ENCODE measurements around the gene SIGLEC7.
A peak's percentile ranks its signal among the peaks of the same experiment; 100 is the strongest.
"Not testable (repeated sequence)": the region's sequence is repeated elsewhere in the genome, so short reads cannot be mapped to it uniquely, and the experiment has no call there.

The SIGLEC7 gene

DNA sequence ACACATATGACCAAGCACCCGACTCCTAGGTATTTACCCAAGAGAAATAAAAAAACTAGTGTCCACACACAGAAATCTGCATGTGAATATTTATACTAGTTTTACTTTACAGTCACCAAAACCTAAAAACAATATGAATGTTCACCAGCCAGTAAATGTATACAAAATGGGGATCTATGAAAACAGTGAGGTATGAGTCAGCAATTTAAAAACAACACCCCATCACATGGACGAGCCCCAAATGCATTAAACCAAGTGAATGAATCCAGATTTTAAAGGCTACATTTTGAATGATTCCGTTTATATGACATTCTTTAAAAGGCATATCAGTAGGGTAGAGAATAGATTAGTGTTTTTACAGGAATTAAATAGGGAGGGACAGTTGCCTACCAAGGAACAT lies 22.1 kb downstream of the SIGLEC7 start:
- H3K9me3 Mint-ChIP-seq: no peaks in the 10 kb centered on the region
- no peak overlapping the region for H3K27ac Mint-ChIP-seq
- ATAC-seq: no peak
- no peaks in the 10 kb centered on the region for H3K36me3 Mint-ChIP-seq
- no peak overlapping the region for H3K4me3 Mint-ChIP-seq
- H3K27me3 Mint-ChIP-seq: peaks cover 28% of the 10 kb centered on the region
- H3K4me1 Mint-ChIP-seq: peaks cover 16% of the 10 kb centered on the region

- no peak overlapping the region for H3K4me3 Mint-ChIP-seq
- H3K36me3 Mint-ChIP-seq: no peaks in the 10 kb centered on the region
- peaks cover 33% of the 10 kb centered on the region for H3K27me3 Mint-ChIP-seq
- ATAC-seq: peak; percentile 78
- H3K9me3 Mint-ChIP-seq: no peaks in the 10 kb centered on the region
- no peak overlapping the region for H3K27ac Mint-ChIP-seq
- peaks cover 17% of the 10 kb centered on the region for H3K4me1 Mint-ChIP-seq
These were observed 24.9 kb downstream of the SIGLEC7 start for GRCh38 chr19:51166846-51167490.

DNA sequence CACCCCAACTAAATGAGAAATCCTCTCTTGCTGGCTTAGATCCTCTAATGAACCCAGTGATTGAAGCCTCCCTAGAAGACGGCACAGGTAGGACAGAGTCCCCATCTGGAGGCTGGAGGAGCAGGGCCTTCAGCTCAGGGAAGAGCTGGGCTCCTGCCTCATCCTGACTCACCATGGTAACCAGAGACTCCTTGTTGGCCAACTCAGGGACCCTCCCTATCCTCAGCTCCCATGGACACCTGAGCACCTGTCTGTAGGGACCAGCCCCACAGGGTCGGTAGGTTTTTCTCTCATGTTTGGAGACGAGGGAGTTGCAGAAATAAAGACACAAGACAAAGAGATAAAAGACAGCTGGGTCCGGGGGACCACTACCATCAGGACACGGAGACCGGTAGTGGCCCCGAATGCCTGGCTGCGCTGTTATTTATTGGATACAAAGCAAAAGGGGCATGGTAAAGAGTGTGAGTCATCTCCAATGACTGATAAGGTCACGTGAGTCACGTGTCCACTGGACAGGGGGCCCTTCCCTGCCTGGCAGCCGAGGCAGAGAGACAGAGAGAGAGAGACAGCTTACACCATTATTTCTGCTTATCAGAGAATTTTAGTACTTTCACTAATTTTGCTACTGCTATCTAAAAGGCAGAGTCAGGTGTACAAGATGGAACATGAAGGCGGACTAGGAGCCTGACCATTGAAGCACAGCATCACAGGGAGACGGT lies 26.6 kb downstream of the SIGLEC7 start:
- no peak for ATAC-seq
- H3K9me3 Mint-ChIP-seq: no peaks in the 10 kb centered on the region
- peaks cover 33% of the 10 kb centered on the region for H3K27me3 Mint-ChIP-seq
- H3K4me1 Mint-ChIP-seq: peaks cover 17% of the 10 kb centered on the region
- H3K36me3 Mint-ChIP-seq: no peaks in the 10 kb centered on the region
- no peak overlapping the region for H3K27ac Mint-ChIP-seq
- no peak overlapping the region for H3K4me3 Mint-ChIP-seq

DNA sequence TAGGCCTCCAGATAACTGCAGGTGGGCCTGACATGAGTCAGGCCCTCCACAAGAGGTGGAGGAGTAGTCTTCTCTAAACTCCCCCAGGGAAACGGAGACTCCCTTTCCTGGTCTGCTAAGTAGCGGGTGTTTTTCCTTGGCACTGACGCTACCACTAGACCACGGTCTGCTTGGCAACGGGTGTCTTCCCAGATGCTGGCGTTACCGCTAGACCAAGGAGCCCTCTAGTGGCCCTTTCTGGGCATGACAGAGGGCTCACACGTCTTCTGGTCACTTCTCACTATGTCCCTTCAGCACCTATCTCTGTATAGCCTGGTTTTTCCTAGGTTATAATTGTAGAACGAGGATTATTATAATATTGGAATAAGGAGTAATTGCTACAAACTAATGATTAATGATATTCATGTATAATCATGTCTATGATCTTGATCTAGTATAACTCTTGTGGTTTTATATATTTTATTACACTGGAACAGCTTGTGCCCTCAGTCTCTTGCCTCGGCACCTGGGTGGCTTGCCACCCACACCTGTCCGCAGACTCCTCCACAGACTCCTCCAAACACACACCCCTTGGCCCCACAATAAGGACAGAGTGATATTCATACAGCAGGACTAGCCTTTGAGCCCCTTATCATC lies 27.3 kb downstream of the SIGLEC7 start:
- peaks cover 33% of the 10 kb centered on the region for H3K27me3 Mint-ChIP-seq
- peaks cover 17% of the 10 kb centered on the region for H3K4me1 Mint-ChIP-seq
- not testable (repeated sequence) for H3K9me3 Mint-ChIP-seq, H3K27ac Mint-ChIP-seq, H3K36me3 Mint-ChIP-seq, ATAC-seq, H3K4me3 Mint-ChIP-seq

GRCh38 chr19:51172223-51172622 lies 30.1 kb downstream of the SIGLEC7 start:
- H3K36me3 Mint-ChIP-seq: no peaks in the 10 kb centered on the region
- no peak for ATAC-seq
- no peak overlapping the region for H3K27ac Mint-ChIP-seq
- no peaks in the 10 kb centered on the region for H3K9me3 Mint-ChIP-seq
- H3K4me1 Mint-ChIP-seq: peaks cover 11% of the 10 kb centered on the region
- H3K4me3 Mint-ChIP-seq: no peak overlapping the region
- H3K27me3 Mint-ChIP-seq: peaks cover 24% of the 10 kb centered on the region

DNA sequence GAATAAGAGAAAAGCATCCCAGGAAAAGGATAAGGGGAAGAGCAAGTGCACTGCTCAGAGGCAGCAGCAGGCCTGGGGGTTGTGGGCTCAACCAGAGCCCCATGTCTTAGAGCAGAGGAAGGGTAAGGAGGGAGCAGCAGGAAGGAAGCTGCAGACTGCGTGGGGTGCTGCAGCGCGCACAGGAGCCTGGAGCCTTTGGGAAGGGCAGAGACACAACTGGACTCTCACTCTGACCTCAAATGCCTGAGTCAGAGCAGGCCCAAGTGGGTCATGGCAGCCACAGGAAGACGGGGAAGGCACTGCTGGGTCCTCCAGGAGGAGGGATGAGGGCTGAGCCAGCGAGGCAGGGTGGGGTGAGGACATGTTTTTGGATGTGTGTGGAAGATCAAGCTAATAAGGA lies 31.6 kb downstream of the SIGLEC7 start:
- Mint-ChIP-seq H3K4me3 (no peak overlapping the region), H3K27ac (no peak overlapping the region), H3K27me3 (peaks cover 10% of the 10 kb centered on the region), H3K4me1 (peaks cover 6% of the 10 kb centered on the region), H3K9me3 (no peaks in the 10 kb centered on the region), H3K36me3 (no peaks in the 10 kb centered on the region)
- no peak for ATAC-seq

GRCh38 chr19:51179256-51179655 lies 37.2 kb downstream of the SIGLEC7 start:
- Mint-ChIP-seq H3K9me3 (no peaks in the 10 kb centered on the region), H3K4me1 (no peaks in the 10 kb centered on the region), H3K4me3 (no peak overlapping the region), H3K27me3 (peaks cover 17% of the 10 kb centered on the region), H3K27ac (no peak overlapping the region), H3K36me3 (no peaks in the 10 kb centered on the region)
- no peak for ATAC-seq

- Mint-ChIP-seq H3K9me3 (no peaks in the 10 kb centered on the region), H3K4me1 (no peaks in the 10 kb centered on the region), H3K27ac (no peak overlapping the region), H3K36me3 (no peaks in the 10 kb centered on the region), H3K27me3 (peaks cover 39% of the 10 kb centered on the region), H3K4me3 (no peak overlapping the region)
- ATAC-seq: no peak
These were observed 39.3 kb downstream of the SIGLEC7 start for GRCh38 chr19:51181377-51181912.

DNA sequence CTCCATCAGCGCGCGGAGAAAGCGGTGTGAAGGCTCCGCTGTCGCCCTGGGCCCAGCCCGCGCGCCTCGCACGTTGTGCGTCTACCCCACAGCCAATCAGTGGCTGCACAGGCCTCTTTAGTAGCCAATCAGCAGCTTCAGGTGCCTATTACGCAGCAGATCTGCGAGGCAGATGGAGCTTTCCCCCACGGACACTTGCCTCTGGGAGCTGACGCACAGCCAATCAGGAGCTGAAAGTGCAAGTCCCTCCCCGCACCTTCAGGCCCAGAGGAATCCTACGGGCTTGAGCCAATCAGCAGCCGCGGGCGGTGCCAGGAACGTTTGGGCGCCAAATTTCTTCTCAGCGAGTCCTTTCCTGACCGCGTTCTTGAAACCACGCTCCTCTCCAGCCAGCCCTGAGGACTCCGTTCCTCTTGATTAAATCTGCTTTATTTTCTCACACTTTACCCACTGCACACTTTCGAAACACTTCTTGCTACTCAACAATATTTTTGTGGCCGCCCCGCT lies 39.9 kb downstream of the SIGLEC7 start:
- no peak overlapping the region for H3K27ac Mint-ChIP-seq
- H3K4me3 Mint-ChIP-seq: no peak overlapping the region
- H3K27me3 Mint-ChIP-seq: peaks cover 41% of the 10 kb centered on the region
- H3K36me3 Mint-ChIP-seq: no peaks in the 10 kb centered on the region
- ATAC-seq: no peak
- no peaks in the 10 kb centered on the region for H3K4me1 Mint-ChIP-seq
- H3K9me3 Mint-ChIP-seq: no peaks in the 10 kb centered on the region

DNA sequence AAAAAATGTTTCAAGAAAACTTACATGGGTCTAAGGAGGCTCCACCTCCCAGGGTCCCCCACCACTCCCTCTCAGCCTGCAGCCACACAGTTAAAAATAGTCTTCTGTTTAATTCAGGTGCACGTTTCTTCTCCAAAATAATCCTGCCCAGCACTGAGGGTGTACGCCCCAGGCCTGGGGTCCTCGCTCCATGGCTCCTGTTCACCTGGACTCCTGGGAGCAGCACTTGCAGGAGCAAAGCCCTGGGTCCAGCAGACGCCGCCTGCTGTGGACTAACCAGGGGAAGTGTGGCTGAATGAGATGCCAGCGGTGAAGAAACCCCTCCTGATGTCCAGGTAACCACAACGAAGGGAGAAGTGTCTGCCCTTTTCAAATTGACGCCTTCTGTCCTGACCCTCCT lies 41.5 kb downstream of the SIGLEC7 start:
- ATAC-seq: no peak
- no peak overlapping the region for H3K4me3 Mint-ChIP-seq
- no peak overlapping the region for H3K27ac Mint-ChIP-seq
- no peaks in the 10 kb centered on the region for H3K36me3 Mint-ChIP-seq
- no peaks in the 10 kb centered on the region for H3K9me3 Mint-ChIP-seq
- peaks cover 41% of the 10 kb centered on the region for H3K27me3 Mint-ChIP-seq
- no peaks in the 10 kb centered on the region for H3K4me1 Mint-ChIP-seq

GRCh38 chr19:51185069-51185867 lies 43.2 kb downstream of the SIGLEC7 start:
- Mint-ChIP-seq H3K27ac (no peak overlapping the region), H3K4me3 (no peak overlapping the region)
- no peak for ATAC-seq

GRCh38 chr19:51185868-51186215 lies 43.7 kb downstream of the SIGLEC7 start:
- ATAC-seq: no peak
- no peak overlapping the region for H3K4me3 Mint-ChIP-seq
- peaks cover 41% of the 10 kb centered on the region for H3K27me3 Mint-ChIP-seq
- H3K36me3 Mint-ChIP-seq: no peaks in the 10 kb centered on the region
- H3K4me1 Mint-ChIP-seq: no peaks in the 10 kb centered on the region
- no peak overlapping the region for H3K27ac Mint-ChIP-seq
- no peaks in the 10 kb centered on the region for H3K9me3 Mint-ChIP-seq

More at GRCh38 chr19:51185069-51185867, 43.2 kb downstream of the SIGLEC7 start:
- peaks cover 41% of the 10 kb centered on the region for H3K27me3 Mint-ChIP-seq
- no peaks in the 10 kb centered on the region for H3K4me1 Mint-ChIP-seq
- no peaks in the 10 kb centered on the region for H3K36me3 Mint-ChIP-seq
- H3K9me3 Mint-ChIP-seq: no peaks in the 10 kb centered on the region

- ATAC-seq: no peak
- Mint-ChIP-seq H3K27me3 (peaks cover 41% of the 10 kb centered on the region), H3K4me3 (no peak overlapping the region), H3K9me3 (no peaks in the 10 kb centered on the region), H3K4me1 (no peaks in the 10 kb centered on the region), H3K36me3 (no peaks in the 10 kb centered on the region), H3K27ac (no peak overlapping the region)
These were observed 44.2 kb downstream of the SIGLEC7 start for GRCh38 chr19:51186323-51186722.

GRCh38 chr19:51187395-51188226 lies 45.5 kb downstream of the SIGLEC7 start:
- no peaks in the 10 kb centered on the region for H3K9me3 Mint-ChIP-seq
- H3K36me3 Mint-ChIP-seq: no peaks in the 10 kb centered on the region
- H3K27ac Mint-ChIP-seq: no peak overlapping the region

More at GRCh38 chr19:51187395-51188226, 45.5 kb downstream of the SIGLEC7 start:
- H3K4me3 Mint-ChIP-seq: no peak overlapping the region
- no peaks in the 10 kb centered on the region for H3K4me1 Mint-ChIP-seq
- peaks cover 40% of the 10 kb centered on the region for H3K27me3 Mint-ChIP-seq
- no peak for ATAC-seq
